Measurements from ENCODE around the gene PRPF39.

Gene PRPF39

DNA sequence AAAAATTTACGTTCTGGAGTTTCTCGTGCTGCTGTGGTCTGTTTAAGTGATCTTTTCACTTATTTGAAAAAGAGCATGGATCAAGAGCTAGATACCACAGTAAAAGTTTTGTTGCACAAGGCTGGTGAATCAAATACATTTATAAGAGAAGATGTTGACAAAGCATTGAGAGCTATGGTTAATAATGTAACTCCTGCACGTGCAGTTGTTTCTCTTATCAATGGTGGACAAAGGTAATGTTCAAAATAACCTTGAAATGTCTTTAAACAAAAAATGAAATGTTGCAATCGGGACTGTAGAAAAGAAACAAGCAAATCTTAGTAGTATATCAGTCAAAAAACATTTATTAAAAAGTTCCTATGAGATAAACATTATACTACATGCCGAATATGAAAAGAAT is 39.3 kb upstream of the PRPF39 start:
- H3K4me3 ChIP-seq (ENCODE audit: low read length) = no peak overlapping the region
- TF ChIP-seq CTCF (conservative IDR thresholded peaks at IDR 0.05; ENCODE audit: low read depth, low read length) = no peak
- DNase-seq (ENCODE audit: low read depth) = no peak

GRCh38 chr14:45048385-45048784 is 35.5 kb upstream of the PRPF39 start:
- DNase-seq (ENCODE audit: low read depth) = no peak
- H3K4me3 ChIP-seq (ENCODE audit: low read length) = no peak overlapping the region
- TF ChIP-seq CTCF (conservative IDR thresholded peaks at IDR 0.05; ENCODE audit: low read depth, low read length) = no peak

DNA sequence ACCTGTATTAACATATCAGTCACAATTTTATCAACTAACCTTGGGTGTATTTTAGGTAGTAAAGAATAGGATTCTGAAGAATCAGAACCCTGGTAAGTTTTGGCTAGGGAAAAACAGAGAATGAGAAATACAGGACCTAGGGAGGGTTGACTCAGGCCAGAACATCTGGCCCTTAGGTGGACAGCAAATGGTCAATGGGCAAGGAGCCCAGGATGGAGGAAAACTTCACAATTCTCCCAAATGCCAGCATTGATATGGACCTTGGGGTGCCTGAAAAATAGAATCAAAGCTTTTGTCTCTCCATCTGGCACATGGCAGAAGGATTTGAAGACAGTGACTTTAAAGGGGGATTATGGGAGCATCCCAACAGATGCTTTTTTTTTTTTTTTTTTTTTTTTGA is 32.7 kb upstream of the PRPF39 start:
- DNase-seq (ENCODE audit: low read depth) = no peak
- TF ChIP-seq CTCF (conservative IDR thresholded peaks at IDR 0.05; ENCODE audit: low read depth, low read length) = no peak
- H3K4me3 ChIP-seq (ENCODE audit: low read length) = no peak overlapping the region

DNA sequence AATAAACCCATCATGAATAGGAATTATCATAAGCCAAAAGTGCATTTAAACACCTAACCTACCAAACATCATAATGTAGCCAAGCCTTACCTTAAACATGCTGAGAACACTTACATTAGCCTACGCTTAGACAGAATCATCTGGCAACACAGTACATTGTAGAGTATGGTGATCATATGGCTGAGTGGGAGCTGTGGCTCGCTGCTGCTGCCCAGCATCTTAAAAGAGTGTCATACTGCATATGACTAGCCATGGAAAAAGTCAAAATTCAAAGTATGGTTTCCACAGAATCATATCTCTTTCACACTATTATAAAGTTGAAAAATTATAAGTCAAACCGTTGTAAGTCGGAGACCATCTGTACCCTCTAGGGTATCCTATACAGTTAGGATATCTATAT is 32.0 kb upstream of the PRPF39 start:
- H3K4me3 ChIP-seq (ENCODE audit: low read length) = no peak overlapping the region
- no peak for TF ChIP-seq CTCF (conservative IDR thresholded peaks at IDR 0.05; ENCODE audit: low read depth, low read length)
- DNase-seq (ENCODE audit: low read depth) = no peak

GRCh38 chr14:45057349-45057748 is 26.6 kb upstream of the PRPF39 start:
- no peak for DNase-seq (ENCODE audit: low read depth)
- H3K4me3 ChIP-seq (ENCODE audit: low read length) = no peak overlapping the region
- no peak for TF ChIP-seq CTCF (conservative IDR thresholded peaks at IDR 0.05; ENCODE audit: low read depth, low read length)

DNA sequence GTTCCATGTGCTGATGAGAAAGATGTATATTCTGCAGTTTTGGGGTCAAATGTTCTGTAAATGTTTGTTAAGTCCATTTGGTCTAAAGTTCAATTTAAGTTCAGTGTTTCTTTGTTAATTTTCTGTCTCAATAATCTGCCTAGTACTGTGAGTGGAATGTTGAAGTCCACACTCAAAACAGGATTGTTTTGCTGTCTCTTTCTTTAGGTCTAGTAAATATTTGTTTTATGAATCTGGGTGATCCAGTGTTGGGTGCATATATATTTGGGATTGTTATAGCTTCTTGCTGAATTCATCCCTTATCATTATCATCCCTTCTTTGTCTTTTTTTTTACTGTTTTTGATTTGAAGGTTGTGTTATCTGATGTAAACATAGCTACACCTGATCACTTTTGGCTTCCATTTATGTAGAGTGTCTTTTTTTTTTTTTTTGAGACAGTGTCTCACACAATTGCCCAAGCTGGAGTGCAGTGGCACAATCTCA is 26.0 kb upstream of the PRPF39 start:
- no peak overlapping the region for H3K4me3 ChIP-seq (ENCODE audit: low read length)
- no peak for DNase-seq (ENCODE audit: low read depth)
- TF ChIP-seq CTCF (conservative IDR thresholded peaks at IDR 0.05; ENCODE audit: low read depth, low read length) = no peak

DNA sequence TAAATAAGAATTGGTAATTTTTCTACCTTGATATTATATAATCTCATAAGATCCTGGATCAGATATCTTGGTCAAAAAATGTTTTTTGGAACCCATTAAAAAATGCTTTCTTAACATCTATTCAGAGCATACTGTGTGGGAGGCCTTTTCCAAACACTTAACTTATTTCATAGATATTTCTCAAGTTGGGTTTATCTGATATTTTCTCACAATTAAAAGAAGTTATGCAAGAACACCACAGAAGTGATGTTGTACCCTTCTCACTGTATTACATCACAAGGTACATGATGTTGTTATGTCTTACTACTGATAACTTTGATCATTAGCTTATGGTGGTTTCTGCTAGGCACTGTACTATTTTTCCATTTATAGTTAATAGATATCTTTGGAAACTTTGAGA is 23.4 kb upstream of the PRPF39 start:
- H3K4me3 ChIP-seq (ENCODE audit: low read length) = no peak overlapping the region
- no peak for DNase-seq (ENCODE audit: low read depth)
- no peak for TF ChIP-seq CTCF (conservative IDR thresholded peaks at IDR 0.05; ENCODE audit: low read depth, low read length)

All from retinal pigment epithelial cell (primary cell).